MM.1S (cell line): ENCODE data around the gene NUP133.

ENCODE experiments used
- CTCF ChIP-seq: fragments of 300-600 bp; sonication (generic); IDR thresholded peaks from 2 replicates; pipeline ENCODE4 v1.5.1; 2016; ENCODE audit warnings: antibody characterized with exemption, low read length, mixed read lengths
- EZH2 ChIP-seq: fragments of 300-600 bp; sonication (generic); optimal IDR thresholded peaks from 2 replicates; pipeline ENCODE3; 2017; ENCODE audit warnings: low read depth, mild to moderate bottlenecking, antibody characterized with exemption, low read length, mixed read lengths

- TF ChIP-seq CTCF (no peak), EZH2 (no peak)
Observed at GRCh38 chr1:229537894-229538293, 29.8 kb upstream of the NUP133 start.
